GM04503 (cell line): ENCODE measurements around the gene GATAD2B.
"Not testable (repeated sequence)": the region's sequence is repeated elsewhere in the genome, so short reads cannot be mapped to it uniquely, and the experiment has no call there.

Experiments used
- DNase-seq: peaks from one replicate; pipeline ENCODE4 v3.0.0-alpha.2; 2012; ENCODE audit warnings: low read depth

Gene GATAD2B

GRCh38 chr1:153888533-153888932 lies 34.2 kb downstream of the GATAD2B start:
- DNase-seq: no peak

DNA sequence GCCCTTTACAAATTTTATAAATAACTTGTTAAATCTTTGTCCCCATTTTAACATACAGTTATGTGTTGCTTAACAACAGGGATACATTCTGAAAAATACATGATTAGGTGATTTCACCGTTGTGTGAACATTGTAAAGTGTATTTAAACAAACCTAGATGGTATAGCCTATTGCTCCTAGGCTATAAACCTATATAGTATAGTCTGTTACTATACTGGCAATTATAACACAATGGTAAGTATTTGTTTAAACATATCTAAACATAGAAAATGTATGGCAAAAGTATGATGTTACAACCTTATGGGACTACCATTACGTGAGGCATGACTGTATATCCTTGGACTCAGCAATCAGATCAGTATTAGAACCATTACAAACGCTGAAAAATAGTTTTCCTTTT lies 36.6 kb downstream of the GATAD2B start:
- no peak for DNase-seq

- DNase-seq: no peak
These were observed 39.5 kb downstream of the GATAD2B start for GRCh38 chr1:153883223-153883622.

DNA sequence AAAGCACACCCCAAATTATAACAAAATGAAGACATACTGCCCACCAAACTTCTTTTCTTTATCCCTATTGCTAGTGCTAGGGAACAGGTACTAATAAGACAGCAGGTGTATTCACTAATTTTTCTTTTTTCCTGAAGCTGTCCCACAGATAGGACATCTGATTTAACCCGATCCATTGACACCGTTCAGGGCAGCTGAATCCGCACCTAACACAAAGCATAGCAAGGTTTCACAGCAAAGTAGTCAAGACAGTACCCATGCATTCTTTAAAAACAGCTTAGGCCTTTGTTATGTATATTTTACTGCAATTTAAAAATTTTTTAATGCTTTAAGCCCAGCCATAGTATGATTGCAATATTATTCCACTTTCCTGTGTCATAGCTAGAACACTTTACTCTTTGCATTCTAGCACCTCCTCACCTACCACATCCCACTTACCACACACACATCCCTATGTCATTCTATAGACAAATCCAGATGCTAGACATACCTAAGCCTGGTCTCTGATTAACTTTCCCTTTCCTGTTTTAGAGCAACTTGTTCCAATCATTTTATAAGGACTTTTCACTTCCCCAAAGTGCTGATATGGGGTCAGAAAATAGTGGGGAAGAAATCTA lies 40.4 kb downstream of the GATAD2B start:
- DNase-seq: no peak

GRCh38 chr1:153881751-153882150 lies 41.0 kb downstream of the GATAD2B start:
- DNase-seq: no peak

DNA sequence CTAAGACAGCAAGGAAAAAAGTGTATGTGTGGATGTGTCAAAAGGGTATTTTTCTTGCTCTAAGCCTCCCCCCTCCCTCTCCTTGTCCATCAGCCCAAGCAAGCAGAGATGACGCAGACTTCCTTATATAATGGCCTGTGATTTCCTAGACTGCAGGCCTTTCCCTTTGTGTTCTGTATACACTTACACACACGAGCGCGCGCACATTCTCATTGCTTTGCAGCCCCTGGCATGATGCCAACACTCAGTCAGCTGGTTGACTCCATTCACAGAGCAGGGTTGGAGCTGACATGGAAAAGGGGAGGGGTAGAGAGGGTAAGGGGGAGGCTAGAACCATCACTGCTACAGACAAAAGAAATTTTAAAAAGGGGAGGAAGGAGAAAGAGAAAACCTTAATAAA lies 41.8 kb downstream of the GATAD2B start:
- DNase-seq: no peak

- no peak for DNase-seq
These were observed 42.7 kb downstream of the GATAD2B start for GRCh38 chr1:153880024-153880423.

- DNase-seq: no peak
These were observed 45.7 kb downstream of the GATAD2B start for GRCh38 chr1:153877112-153877511.

- DNase-seq: no peak
These were observed 49.8 kb downstream of the GATAD2B start for GRCh38 chr1:153872934-153873333.

DNA sequence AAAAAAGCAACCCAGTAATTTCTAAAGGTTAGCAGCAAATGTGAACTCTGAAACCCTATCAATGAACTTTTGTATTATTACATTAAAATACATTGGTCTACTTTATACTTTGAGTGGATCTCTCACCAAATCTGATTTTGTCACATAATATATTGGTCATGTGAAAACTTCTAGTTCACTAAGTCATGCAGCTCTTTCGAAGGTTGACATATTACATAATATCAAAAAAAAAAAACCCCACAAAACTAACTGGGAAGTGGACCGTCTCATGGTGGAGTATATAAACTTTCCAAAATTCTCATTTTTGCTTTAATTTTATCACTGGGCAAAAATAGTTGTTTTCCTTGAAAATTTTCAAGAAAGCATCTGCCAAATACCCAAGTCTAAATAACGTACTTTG lies 50.4 kb downstream of the GATAD2B start:
- DNase-seq: no peak

- DNase-seq: no peak
These were observed 53.3 kb downstream of the GATAD2B start for GRCh38 chr1:153869486-153869885.

DNA sequence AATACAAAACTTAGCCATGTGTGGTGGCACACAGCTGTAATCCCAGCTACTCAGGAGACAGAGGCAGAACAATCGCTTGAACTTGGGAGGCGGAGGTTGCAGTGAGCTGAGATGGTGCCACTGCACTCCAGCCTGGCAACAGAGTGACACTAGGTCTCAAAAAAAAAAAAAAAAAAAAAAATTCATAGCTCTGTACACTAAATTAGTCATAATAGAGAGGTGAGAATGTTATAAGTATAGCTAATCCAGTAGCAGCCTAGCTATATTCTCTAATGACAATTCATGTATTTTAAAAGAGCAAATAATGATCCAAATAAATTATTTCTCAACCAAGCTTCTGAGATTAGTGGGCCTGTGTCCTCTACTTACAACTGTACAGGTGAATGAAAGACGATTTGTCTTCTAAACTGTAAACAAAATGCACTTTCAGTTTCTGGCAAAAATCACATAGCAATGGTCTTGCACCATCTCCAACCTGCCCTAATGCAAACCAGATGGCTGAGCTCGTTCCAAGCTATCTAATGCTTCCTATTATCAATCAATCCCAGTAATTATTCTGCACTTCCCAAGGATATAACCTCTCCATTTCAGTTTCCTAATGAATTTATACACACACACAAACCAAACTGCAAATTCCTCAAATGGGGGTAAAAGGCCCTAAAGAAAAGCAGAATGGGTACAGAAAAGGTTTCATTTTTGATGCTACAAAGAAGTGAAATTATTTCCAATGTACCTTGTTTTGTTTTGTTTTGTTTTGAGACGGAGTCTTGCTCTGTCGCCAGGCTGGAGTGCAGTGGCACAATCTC lies 56.5 kb downstream of the GATAD2B start:
- DNase-seq: no peak

DNA sequence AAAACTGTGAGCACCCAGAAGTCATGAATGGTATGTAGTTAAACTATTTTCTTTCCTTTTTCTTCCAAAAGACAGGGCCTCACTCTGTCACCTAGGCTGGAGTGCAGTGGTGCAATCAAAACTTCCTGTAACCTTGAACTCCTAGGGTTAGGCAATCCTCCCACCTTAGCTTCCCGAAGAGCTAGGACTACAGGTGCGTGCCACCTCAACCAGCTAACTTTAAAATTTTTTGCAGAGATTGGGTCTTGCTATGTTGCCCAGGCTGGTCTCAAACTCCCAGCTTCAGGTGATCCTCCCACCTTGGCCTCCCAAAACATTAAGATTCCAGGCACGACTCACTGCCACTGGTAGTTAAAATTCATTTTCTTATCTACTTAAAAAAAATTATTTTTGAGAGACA lies 62.5 kb downstream of the GATAD2B start:
- no peak for DNase-seq

GRCh38 chr1:153857505-153857904 lies 65.3 kb downstream of the GATAD2B start:
- DNase-seq: no peak

GRCh38 chr1:153856763-153857162 lies 66.0 kb downstream of the GATAD2B start:
- DNase-seq: no peak

- no peak for DNase-seq
These were observed 70.6 kb downstream of the GATAD2B start for GRCh38 chr1:153852170-153852569.

GRCh38 chr1:153849487-153850185 lies 73.1 kb downstream of the GATAD2B start:
- no peak for DNase-seq

DNA sequence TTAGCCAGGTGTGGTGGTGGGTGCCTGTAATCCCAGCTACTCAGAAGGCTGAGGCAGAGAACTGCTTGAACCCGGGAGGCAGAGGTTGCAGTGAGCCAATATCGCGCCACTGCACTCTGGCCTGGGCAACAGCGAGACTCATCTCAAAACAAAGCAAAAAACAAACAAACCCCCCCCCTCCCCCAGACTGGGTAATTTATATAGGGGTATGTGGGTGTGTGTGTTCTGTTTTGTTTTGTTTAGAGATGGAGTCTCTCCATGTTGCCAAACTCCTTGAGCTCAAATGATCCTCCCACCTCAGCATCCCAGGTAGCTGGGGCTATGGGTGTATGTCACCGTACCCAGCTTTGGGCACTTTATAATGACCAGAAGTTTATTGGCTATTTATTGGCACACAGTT lies 74.0 kb downstream of the GATAD2B start:
- DNase-seq: no peak

DNA sequence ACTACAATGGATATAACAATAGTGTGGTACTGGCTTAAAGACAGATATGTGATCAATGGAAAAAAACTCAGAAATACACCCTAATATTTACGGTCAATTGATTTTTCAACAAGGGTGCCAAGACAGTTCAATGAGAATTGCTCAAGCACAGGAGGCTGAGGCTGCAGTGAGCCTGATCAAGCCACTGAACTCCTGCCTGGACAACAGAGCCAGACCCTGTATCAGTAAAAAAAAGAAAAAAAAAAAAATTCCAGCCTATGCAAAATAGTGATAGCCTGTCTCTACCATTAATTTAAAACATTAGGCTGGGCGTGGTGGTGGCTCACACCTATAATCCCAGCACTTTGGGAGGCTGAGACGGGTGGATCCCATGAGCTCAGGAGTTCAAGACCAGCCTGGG lies 77.6 kb downstream of the GATAD2B start:
- DNase-seq: no peak

- DNase-seq: not testable (repeated sequence)
These were observed 78.4 kb downstream of the GATAD2B start for GRCh38 chr1:153844349-153844748.

DNA sequence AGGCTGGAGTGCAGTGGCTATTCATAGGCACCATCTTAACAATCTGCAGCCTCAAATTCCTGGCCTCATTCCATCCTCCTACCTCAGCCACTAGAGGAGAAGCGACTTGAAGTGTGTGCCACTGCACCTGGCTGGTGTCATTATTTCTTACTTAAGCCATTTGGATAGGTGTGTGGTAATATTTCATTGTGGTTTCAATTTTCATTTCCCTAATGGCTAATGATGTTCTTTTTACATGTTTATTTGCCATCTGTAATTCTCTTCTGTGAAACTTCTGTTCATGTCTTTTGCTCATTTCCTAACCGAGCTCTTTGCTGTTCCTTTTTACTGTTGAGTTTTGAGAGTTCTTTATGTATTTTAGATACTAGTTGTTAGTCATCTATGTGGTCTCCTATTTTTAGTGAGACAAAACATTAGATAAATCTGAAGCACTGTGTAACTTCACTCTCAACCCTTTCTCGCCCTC lies 80.7 kb downstream of the GATAD2B start:
- DNase-seq: peak; percentile 2

DNA sequence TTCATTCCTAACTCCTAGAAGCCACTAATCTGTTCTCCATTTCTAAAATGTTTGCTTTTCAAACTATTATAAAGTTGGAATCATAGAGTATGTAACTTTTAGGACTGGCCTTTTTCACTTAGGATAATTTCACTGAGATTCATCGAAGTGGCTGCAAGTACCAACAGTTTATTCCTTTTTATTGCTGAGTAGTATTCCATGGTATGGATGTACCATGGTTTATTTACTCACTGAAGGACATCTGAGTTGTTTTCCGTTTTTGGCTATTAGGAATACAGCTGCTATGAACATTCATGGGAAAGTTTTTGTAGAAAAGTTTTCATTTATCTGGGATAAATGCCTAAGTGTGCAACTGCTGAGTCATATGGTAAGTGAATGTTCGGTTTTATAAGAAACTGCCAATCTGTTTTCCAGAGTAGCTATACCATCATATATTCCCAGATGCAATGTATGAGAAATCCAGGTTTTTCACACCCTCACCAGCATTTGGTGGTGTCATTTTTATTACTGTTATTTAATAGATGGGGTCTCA lies 81.2 kb downstream of the GATAD2B start:
- DNase-seq: peak; percentile 34

DNA sequence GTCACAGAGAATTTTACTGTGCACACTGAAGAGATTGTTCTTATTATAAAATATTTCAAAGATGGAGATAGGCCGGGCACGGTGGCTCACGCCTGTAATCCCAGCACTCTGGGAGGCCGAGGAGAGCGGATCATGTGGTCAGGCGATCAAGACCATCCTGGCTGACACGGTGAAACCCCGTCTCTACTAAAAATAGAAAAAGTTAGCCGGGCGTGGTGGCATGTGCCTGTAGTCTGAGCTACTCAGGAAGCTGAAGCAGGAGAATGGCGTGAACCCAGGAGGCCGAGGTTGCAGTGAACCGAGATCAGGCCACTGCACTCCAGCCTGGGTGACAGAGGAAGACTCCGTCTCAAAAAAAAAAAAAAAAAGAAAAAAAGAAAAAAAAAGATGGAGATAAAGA lies 82.0 kb downstream of the GATAD2B start:
- DNase-seq: not testable (repeated sequence)
